Measurements from ENCODE around the gene SESN1.

GRCh38 chr6:109025639-109026038 is 69.0 kb downstream of the SESN1 start:
- no peak for TF ChIP-seq IRF2 (CRISPR knock-in tag; IDR thresholded peaks at IDR 0.05; ENCODE audit: borderline replicate concordance, low read depth)
- TF ChIP-seq CDX4 (CRISPR knock-in tag; IDR thresholded peaks at IDR 0.05; ENCODE audit: borderline replicate concordance) = no peak
- no peak for TF ChIP-seq RELA (CRISPR knock-in tag; IDR thresholded peaks at IDR 0.05; ENCODE audit: borderline replicate concordance)
- TF ChIP-seq NR2C2 (CRISPR knock-in tag; IDR thresholded peaks at IDR 0.05) = no peak
- TF ChIP-seq CTCF (IDR thresholded peaks at IDR 0.05) = no peak
- TF ChIP-seq E2F4 (CRISPR knock-in tag; IDR thresholded peaks at IDR 0.05; ENCODE audit: borderline replicate concordance, low read depth) = no peak
- no peak for TF ChIP-seq NFE2L1 (CRISPR knock-in tag; IDR thresholded peaks at IDR 0.05)
- TF ChIP-seq SP1 (CRISPR knock-in tag; conservative IDR thresholded peaks at IDR 0.05) = no peak
- no peak for TF ChIP-seq ZNF263 (CRISPR knock-in tag; IDR thresholded peaks at IDR 0.05; ENCODE audit: low read depth)
- no peak for TF ChIP-seq TP53 (CRISPR knock-in tag; IDR thresholded peaks at IDR 0.05)
- TF ChIP-seq USF1 (CRISPR knock-in tag; IDR thresholded peaks at IDR 0.05) = no peak
